IMR-90 (cell line): ENCODE measurements around the gene JPT2. TPM values are rescaled to one million over a fixed set of nuclear protein-coding genes. Genes with fewer than 3 reads are reported as not detected.

Experiments
- microRNA-seq, 2 experiments: library from miRNA; stranded (forward) in 1 of 2; unstranded in 1 of 2; fragments of 10-50 nt in 1 of 2; fragments of <30 nt in 1 of 2; gene quantifications in 1 of 2; microRNA quantifications in 1 of 2; one replicate each; pipeline versions ENCODE3 to v1.1.0; 2013 to 2020; ENCODE audit not compliant: insufficient read depth in 1 of 2, insufficient read length in 1 of 2, unreplicated experiment in 1 of 2
- polyA plus RNA-seq, 3 experiments: library from polyadenylated mRNA; depleted of rRNA; stranded (reverse); fragments of >200 nt; gene quantifications; 2 replicates each; pipeline ENCODE4 v1.2.3, GENCODE V29; 2012; ENCODE audit warnings: low replicate concordance in 1 of 3
- small RNA-seq, 5 experiments: library from RNA; depleted of rRNA; stranded (forward); fragments of <200 nt; gene quantifications; one replicate each; pipeline ENCODE3, GENCODE V24; 2012
- total RNA-seq: library from RNA; depleted of rRNA; stranded (reverse); fragments of >200 nt; gene quantifications from 2 replicates; pipeline ENCODE4 v1.2.3, GENCODE V29; 2012; rRNA removed

JPT2 gene
- total and polyA plus RNA-seq, 2 of the 4 experiments (the other 2 are of a cell fraction), result 40.0 to 41.5 TPM

Small RNAs within 50 kb of the gene (microRNA-seq; reads per million reads assigned to microRNA genes)
- 2.9 to 41.3 reads per million in 2 experiments for gene MIR3177

Small RNAs within 50 kb of the gene (small RNA-seq; reads per million reads assigned to genes)
- 0 to 2.8 (median 2.0) reads per million in 5 experiments for gene MIR3177

Other genes with a start within 250 kb of the JPT2 start
- not detected in 2 replicates for gene PERCC1, start 247.2 kb upstream of the JPT2 start, total RNA-seq
- not detected in 2 replicates for gene PERCC1, start 247.2 kb upstream of the JPT2 start, polyA plus RNA-seq (2012; rRNA removed)
- gene CCDC154, start 233.7 kb upstream of the JPT2 start, total RNA-seq, result under 0.01 TPM in 1 of 2 replicates, not detected in the other
- gene CCDC154, start 233.7 kb upstream of the JPT2 start, polyA plus RNA-seq (2012; rRNA removed), result 0.09 TPM in 1 of 2 replicates, not detected in the other
- 10.8 TPM in 2 replicates for gene CLCN7, start 203.3 kb upstream of the JPT2 start, total RNA-seq
- 45.2 and 52.9 TPM in 2 replicates for gene CLCN7, start 203.3 kb upstream of the JPT2 start, polyA plus RNA-seq (2012; rRNA removed)
- not detected in 2 replicates for gene PTX4, start 189.3 kb upstream of the JPT2 start, total RNA-seq
- gene PTX4, start 189.3 kb upstream of the JPT2 start, polyA plus RNA-seq (2012; rRNA removed), result 0.07 TPM in 1 of 2 replicates, not detected in the other
- gene TELO2, start 184.9 kb upstream of the JPT2 start, total RNA-seq, result 5.8 and 6.6 TPM in 2 replicates
- 26.6 and 28.2 TPM in 2 replicates for gene TELO2, start 184.9 kb upstream of the JPT2 start, polyA plus RNA-seq (2012; rRNA removed)
- gene TMEM204, start 144.6 kb upstream of the JPT2 start, total RNA-seq, result 7.0 and 7.2 TPM in 2 replicates
- gene TMEM204, start 144.6 kb upstream of the JPT2 start, polyA plus RNA-seq (2012; rRNA removed), result 12.3 and 13.2 TPM in 2 replicates
- gene IFT140, start 66.2 kb upstream of the JPT2 start, total RNA-seq, result 20.3 and 24.2 TPM in 2 replicates
- 8.4 and 9.2 TPM in 2 replicates for gene IFT140, start 66.2 kb upstream of the JPT2 start, polyA plus RNA-seq (2012; rRNA removed)
- 3.2 and 3.9 TPM in 2 replicates for gene CRAMP1, start 65.9 kb upstream of the JPT2 start, total RNA-seq
- 11.9 and 12.0 TPM in 2 replicates for gene CRAMP1, start 65.9 kb upstream of the JPT2 start, polyA plus RNA-seq (2012; rRNA removed)
- 15.6 and 17.0 TPM in 2 replicates for gene MAPK8IP3, start 27.9 kb downstream of the JPT2 start, total RNA-seq
- gene MAPK8IP3, start 27.9 kb downstream of the JPT2 start, polyA plus RNA-seq (2012; rRNA removed), result 69.1 and 73.0 TPM in 2 replicates
- gene NME3, start 93.3 kb downstream of the JPT2 start, total RNA-seq, result 12.7 and 15.3 TPM in 2 replicates
- gene NME3, start 93.3 kb downstream of the JPT2 start, polyA plus RNA-seq (2012; rRNA removed), result 41.2 and 61.6 TPM in 2 replicates
- gene EME2, start 94.5 kb downstream of the JPT2 start, total RNA-seq, result 1.3 and 1.4 TPM in 2 replicates
- gene EME2, start 94.5 kb downstream of the JPT2 start, polyA plus RNA-seq (2012; rRNA removed), result 9.6 and 11.1 TPM in 2 replicates
- gene MRPS34, start 94.9 kb downstream of the JPT2 start, total RNA-seq, result 68.5 and 73.3 TPM in 2 replicates
- gene MRPS34, start 94.9 kb downstream of the JPT2 start, polyA plus RNA-seq (2012; rRNA removed), result 80.4 and 87.2 TPM in 2 replicates
- 9.1 and 10.6 TPM in 2 replicates for gene SPSB3, start 104.3 kb downstream of the JPT2 start, total RNA-seq
- gene SPSB3, start 104.3 kb downstream of the JPT2 start, polyA plus RNA-seq (2012; rRNA removed), result 30.8 and 34.0 TPM in 2 replicates
- gene NUBP2, start 104.7 kb downstream of the JPT2 start, total RNA-seq, result 51.1 and 131 TPM in 2 replicates
- 62.6 and 75.9 TPM in 2 replicates for gene NUBP2, start 104.7 kb downstream of the JPT2 start, polyA plus RNA-seq (2012; rRNA removed)
- gene IGFALS, start 115.4 kb downstream of the JPT2 start, total RNA-seq, result not detected in 2 replicates
- gene IGFALS, start 115.4 kb downstream of the JPT2 start, polyA plus RNA-seq (2012; rRNA removed), result not detected in 2 replicates
- gene HAGH, start 148.5 kb downstream of the JPT2 start, total RNA-seq, result 30.8 and 35.6 TPM in 2 replicates
- gene HAGH, start 148.5 kb downstream of the JPT2 start, polyA plus RNA-seq (2012; rRNA removed), result 52.2 and 58.6 TPM in 2 replicates
- gene FAHD1, start 148.9 kb downstream of the JPT2 start, total RNA-seq, result 85.8 and 85.9 TPM in 2 replicates
- gene FAHD1, start 148.9 kb downstream of the JPT2 start, polyA plus RNA-seq (2012; rRNA removed), result 65.3 and 81.8 TPM in 2 replicates
- under 0.01 TPM in 1 of 2 replicates, not detected in the other for gene MEIOB, start 193.9 kb downstream of the JPT2 start, total RNA-seq
- gene MEIOB, start 193.9 kb downstream of the JPT2 start, polyA plus RNA-seq (2012; rRNA removed), result 0.14 TPM in 1 of 2 replicates, not detected in the other
- not detected in 2 replicates for gene HS3ST6, start 240.1 kb downstream of the JPT2 start, total RNA-seq
- gene HS3ST6, start 240.1 kb downstream of the JPT2 start, polyA plus RNA-seq (2012; rRNA removed), result not detected in 2 replicates